ENCODE measurements around the gene GATAD1.

Gene GATAD1

DNA sequence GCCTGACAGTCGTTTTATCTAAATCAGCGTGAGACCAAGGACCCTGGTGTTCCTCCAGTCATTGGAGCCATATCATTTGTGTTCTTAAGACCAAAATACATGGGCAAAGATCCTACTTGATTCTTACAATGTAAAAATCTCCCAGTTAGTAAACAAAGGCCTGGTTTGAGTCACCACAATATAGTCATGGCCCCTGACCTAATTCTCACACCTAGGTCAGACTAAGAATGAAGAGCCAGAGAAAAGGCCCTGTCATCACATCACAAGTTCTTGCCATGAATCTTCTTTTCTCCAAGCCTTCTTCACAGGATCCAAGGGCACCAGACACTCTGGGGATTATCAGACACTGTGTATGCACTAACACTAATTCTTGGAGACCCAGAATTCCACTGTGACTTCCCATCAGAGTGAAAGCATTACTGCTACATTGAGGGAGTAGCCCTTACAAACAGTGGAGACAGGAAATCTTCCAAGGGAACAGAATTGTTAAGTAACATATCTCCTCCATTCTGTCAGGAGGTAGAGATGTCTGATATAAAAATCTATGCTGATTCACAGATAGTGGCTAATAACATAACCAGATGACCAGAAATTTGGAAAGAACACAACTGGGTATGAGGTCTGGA, 38.1 kb downstream of the GATAD1 start:
- no peak for DNase-seq

DNA sequence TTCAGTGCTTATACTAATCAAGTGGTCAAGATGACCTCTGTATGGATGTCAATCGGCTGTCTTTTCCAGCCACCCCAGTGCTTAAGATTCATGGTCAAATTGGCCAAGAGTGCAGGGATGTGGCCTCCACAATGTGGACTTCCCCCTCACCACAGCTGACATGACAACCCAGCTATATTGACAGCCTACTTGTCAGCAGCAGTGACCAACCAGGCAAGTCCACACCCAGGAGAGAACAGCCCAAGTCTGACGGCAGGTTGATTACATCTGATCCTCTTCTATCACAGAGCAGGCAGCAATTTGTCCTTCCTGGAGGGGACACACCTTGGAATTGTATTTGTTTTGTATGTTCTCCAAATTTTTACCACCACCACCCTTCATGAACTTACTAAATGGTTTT, 38.7 kb downstream of the GATAD1 start:
- no peak for DNase-seq

GRCh38 chr7:92487804-92488203, 40.5 kb downstream of the GATAD1 start:
- no peak for DNase-seq

- DNase-seq: no peak
Observed at GRCh38 chr7:92489634-92490033, 42.4 kb downstream of the GATAD1 start.

- no peak for DNase-seq
Observed at GRCh38 chr7:92496876-92497275, 49.6 kb downstream of the GATAD1 start.

DNA sequence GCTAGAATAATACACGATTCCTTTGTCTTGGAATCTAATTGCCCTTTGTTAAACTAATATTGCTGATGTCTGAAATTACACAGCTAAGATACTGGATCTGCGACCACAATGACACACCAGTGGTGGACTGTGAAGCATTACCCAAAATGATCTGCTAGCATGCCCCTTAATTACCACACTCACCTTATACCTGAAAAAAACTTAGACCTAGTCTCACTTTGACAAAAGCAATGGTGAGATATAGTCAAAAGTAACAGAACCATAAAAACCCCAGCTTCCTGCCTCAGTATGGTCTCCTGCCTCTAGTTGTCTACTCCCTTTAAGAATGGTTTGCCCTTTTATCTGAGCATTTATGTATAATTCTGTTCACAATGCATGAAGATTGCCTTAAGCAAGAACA, 51.3 kb downstream of the GATAD1 start:
- DNase-seq: no peak

DNA sequence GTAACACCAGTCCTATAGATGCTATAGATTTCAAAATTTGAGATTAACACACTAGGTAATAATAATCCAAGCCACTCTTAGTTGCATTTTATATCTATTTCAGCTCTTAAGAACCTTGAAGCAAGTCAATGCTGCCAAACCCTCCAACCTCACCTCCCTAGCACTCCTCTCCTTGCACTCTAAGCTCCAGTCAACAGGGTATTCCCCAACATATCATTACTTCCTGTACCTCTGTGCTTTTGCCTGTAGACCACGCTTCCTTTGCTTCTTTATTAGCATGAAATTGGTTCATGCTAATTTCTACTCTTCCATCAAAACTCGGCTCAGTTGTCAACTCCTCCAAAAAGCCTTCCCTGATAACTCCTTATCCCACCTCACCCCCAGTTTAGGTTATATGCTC, 56.5 kb downstream of the GATAD1 start:
- DNase-seq: no peak

DNA sequence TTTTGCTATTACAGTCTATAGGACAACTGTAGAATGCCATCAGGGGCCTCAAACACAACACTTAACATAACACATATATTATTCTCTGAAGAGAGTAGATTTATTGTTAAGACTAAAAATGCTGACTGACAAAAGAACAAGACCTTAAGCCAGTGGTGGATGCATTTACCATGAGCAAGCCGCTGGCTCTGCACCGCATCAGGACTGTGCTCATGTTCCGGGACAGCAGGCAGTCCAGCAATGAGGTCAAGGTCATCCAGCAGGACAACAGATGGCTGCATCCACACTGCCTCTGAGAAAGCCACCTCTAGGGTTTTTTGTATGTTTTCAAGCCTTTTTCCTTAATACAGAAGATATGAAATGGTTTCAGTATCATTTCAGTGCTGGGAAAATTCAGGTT, 57.3 kb downstream of the GATAD1 start:
- DNase-seq: no peak

DNA sequence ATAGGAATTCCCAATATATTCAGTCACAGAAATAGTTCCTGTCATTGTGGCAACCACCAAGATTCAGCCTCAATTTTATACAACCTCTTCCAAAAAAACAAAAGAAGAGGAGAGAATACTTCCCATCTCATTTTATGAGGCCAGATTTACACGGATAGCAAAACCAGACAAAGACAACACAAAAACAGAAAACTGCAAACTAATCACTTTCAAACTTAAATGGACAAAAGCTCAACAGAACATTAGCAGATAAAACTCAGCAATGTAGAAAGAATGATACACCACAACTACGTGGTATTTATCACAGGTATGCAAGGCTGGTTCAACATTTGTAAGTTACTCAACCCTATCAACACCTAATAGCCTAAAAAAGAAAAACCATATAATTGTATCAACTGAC, 59.1 kb downstream of the GATAD1 start:
- no peak for DNase-seq

- no peak for DNase-seq
Observed at GRCh38 chr7:92508946-92509345, 61.7 kb downstream of the GATAD1 start.
